WERI-Rb-1 (cell line): ENCODE measurements around the gene MRPS7.

Experiments
- DNase-seq: peaks from one replicate; pipeline ENCODE4 v3.0.0-alpha.2; 2020
- H3K27ac ChIP-seq: fragments of 250-450 bp; sonication (Bioruptor Pico); 2 replicates; pipeline ENCODE4 v1.5.1; 2020; ENCODE audit warnings: mild to moderate bottlenecking, moderate library complexity
- H3K27me3 ChIP-seq: fragments of 250-450 bp; sonication (Bioruptor Pico); 2 replicates; pipeline ENCODE4 v1.5.1; 2021; ENCODE audit warnings: mild to moderate bottlenecking, low read depth, moderate library complexity; ENCODE audit not compliant: insufficient read depth, severe bottlenecking
- H3K36me3 ChIP-seq: fragments of 250-450 bp; sonication (Bioruptor Pico); 2 replicates; pipeline ENCODE4 v1.5.1; 2020; ENCODE audit warnings: mild to moderate bottlenecking, moderate library complexity
- H3K4me3 ChIP-seq: 2 replicates; pipeline ENCODE4 v1.5.1; 2011; ENCODE audit warnings: low read depth, mild to moderate bottlenecking, control low read depth, low read length
- H3K9me3 ChIP-seq: fragments of 250-450 bp; sonication (Bioruptor Pico); 2 replicates; pipeline ENCODE4 v1.5.1; 2021; ENCODE audit warnings: mild to moderate bottlenecking, moderate library complexity; ENCODE audit not compliant: severe bottlenecking
- TF ChIP-seq, protein P1 (sequence below): IDR thresholded peaks from 2 replicates; pipeline ENCODE4 v1.5.1; 2011; ENCODE audit warnings: low read depth, mild to moderate bottlenecking, control low read depth, inconsistent platforms, low read length

MRPS7 gene

DNA sequence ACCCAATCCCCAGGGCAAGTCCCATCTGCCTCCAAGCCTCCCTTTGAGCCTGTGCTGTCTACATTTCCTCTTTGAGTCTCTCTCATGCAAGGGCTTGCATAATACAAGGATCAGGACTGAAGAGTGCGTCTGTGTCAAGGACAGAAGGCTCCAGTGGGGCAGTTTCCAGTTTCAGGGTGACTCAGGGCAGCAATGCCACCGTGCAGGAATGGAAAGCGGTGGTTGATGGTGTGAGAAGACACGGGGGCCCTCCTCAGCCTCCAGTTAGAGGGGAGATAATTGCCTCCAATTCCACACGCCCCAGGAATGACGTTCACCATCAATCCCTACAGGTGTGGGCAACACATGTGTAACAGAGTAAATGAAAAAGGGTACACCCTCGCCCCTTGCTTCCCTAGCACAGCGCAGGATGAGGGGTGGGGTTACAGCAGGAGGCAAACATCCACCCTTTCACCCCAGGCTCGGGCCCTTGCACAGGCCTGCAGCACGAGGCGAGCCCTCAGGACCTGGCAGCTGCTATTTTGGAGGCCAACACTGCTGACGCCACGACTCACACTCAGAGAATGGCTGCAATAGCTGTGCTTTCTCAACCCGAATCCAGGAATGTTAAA lies 52.4 kb downstream of the MRPS7 start:
- TF ChIP-seq, protein P1, sequence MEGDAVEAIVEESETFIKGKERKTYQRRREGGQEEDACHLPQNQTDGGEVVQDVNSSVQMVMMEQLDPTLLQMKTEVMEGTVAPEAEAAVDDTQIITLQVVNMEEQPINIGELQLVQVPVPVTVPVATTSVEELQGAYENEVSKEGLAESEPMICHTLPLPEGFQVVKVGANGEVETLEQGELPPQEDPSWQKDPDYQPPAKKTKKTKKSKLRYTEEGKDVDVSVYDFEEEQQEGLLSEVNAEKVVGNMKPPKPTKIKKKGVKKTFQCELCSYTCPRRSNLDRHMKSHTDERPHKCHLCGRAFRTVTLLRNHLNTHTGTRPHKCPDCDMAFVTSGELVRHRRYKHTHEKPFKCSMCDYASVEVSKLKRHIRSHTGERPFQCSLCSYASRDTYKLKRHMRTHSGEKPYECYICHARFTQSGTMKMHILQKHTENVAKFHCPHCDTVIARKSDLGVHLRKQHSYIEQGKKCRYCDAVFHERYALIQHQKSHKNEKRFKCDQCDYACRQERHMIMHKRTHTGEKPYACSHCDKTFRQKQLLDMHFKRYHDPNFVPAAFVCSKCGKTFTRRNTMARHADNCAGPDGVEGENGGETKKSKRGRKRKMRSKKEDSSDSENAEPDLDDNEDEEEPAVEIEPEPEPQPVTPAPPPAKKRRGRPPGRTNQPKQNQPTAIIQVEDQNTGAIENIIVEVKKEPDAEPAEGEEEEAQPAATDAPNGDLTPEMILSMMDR, result no peak
- Histone ChIP-seq H3K27ac (no peak overlapping the region), H3K27me3 (no peaks in the 10 kb centered on the region), H3K36me3 (peaks cover 20% of the 10 kb centered on the region), H3K9me3 (no peaks in the 10 kb centered on the region), H3K4me3 (no peak overlapping the region)
- no peak for DNase-seq

- DNase-seq, result no peak
- no peak overlapping the region for H3K4me3 ChIP-seq
- TF ChIP-seq, protein P1, result no peak
- H3K27me3 ChIP-seq, result no peaks in the 10 kb centered on the region
- no peaks in the 10 kb centered on the region for H3K9me3 ChIP-seq
- H3K36me3 ChIP-seq, result peaks cover 34% of the 10 kb centered on the region
- H3K27ac ChIP-seq, result no peak overlapping the region
Measured at GRCh38 chr17:75315541-75316243, 54.0 kb downstream of the MRPS7 start.
